Lower leg skin (tissue), 3 donors: ENCODE data around the gene ESPL1.

Experiments used
- CTCF ChIP-seq, 3 donors: fragments of 450-650 bp; IDR thresholded peaks; one replicate each; pipeline ENCODE4 v1.5.1; 2016; ENCODE audit warnings: antibody characterized with exemption in 3 of 3, mild to moderate bottlenecking in 3 of 3, moderate library complexity in 2 of 3
- POLR2A ChIP-seq, 2 donors: fragments of 450-650 bp; IDR thresholded peaks; one replicate each; pipeline ENCODE4 v1.6.1; 2016 to 2017; ENCODE audit warnings: antibody characterized with exemption in 2 of 2, mild to moderate bottlenecking in 1 of 2, moderate library complexity in 1 of 2

GRCh38 chr12:53288322-53288721 is 20.2 kb downstream of the ESPL1 start:
- TF ChIP-seq CTCF (IDR thresholded peaks at IDR 0.05) (no peak), POLR2A (IDR thresholded peaks at IDR 0.05) (no peak)
